HG02610 (cell line): Measurements from ENCODE around the gene HKDC1.

Source experiments
- ATAC-seq: cut with Tn5 transposase; IDR thresholded peaks from one replicate; pipeline ENCODE4 v1.9.1; 2021; ENCODE audit warnings: mild to moderate bottlenecking, moderate library complexity; ENCODE audit not compliant: unreplicated experiment

HKDC1 gene

DNA sequence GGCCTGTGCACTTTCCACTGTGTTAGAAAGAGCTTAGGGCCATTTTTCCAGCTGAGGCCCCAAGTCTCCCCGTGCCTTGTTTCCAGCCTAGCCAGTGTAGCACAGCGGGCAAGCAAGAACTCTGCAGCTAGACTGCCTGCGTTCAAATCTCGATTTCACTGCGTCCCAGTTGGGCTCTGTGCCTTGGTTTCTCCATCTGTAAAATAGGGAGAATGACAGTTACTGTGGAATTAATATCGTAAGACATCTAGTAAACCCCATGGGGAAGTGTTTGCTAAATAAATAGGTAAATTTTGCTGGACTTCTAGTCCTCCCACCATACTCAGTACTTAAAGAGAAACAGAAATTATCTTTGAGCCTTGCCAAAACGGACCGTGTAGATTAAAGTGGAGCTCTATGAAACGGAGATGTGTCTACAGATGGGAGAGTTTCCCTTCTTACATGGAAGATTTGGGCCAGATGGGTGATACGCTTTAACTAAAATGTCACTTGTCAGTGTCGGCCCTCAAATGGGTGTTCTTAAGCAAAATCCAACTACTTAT is 3.5 kb upstream of the HKDC1 start:
- no peak for ATAC-seq

DNA sequence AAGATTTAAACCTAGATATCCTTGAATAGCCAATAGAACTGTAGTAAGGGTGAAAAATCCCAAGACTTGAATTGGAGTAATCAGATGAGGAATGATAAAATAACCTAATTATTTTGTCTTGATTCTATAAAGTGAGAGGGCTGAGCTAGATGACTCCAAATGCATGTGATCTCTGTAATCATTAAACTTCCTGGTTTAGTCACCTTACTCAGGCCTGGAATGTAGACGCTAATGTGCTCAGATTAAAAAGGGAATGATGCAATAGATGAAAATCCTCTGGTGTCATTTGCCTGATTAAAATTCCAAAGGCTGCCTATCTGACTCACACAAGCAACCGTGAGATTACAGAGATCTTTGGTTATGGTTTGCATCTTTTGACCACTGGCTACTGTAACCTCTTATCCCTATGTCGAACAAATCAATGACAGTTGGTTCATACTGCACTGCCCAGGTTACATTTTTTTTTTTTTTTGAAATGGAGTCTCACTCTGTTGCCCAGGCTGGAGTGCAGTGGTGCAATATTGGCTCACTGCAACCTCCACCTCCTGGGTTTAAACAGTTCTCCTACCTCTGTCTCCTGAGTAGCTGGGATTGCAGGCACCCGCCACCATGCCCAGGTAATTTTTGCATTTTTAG is 2.9 kb upstream of the HKDC1 start:
- no peak for ATAC-seq

DNA sequence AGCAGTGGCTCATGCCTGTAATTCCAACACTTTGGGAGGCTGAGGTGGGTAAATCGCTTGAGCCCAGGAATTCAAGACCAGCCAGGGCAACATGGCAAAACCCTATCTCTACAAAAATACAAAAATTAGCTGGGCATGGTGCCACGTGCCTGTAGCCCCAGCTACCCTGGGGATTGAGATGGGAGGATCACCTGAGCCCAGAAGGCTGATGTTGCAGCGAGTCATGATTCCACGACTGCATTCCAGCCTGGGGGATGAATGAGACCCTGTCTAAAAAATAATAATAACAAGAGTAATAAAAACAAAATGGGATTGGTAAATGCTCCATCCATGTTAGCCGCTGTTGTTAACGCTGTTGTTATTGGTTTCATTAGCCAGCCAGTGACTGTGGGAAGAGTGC is 1.3 kb upstream of the HKDC1 start:
- no peak for ATAC-seq

DNA sequence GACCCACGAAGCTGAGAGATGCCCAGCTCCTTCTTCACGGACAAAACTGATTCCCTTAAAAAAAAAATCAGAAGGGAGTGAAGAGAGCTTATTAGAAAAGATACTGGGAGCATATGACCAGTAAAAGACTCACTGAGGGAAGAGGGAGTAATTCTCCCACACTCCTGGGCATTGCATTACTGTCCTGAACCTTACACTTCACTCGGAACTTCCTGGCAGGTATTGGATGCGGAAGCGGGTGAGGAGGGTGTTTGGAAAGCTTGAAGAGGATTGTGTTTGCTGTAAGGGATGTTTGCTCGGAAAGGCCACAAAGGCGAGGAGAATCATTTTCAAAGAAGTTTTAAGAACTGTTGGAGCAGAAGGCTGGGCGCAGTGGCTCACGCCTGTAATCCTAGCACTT is 375 bp downstream of the HKDC1 start:
- ATAC-seq, result no peak

DNA sequence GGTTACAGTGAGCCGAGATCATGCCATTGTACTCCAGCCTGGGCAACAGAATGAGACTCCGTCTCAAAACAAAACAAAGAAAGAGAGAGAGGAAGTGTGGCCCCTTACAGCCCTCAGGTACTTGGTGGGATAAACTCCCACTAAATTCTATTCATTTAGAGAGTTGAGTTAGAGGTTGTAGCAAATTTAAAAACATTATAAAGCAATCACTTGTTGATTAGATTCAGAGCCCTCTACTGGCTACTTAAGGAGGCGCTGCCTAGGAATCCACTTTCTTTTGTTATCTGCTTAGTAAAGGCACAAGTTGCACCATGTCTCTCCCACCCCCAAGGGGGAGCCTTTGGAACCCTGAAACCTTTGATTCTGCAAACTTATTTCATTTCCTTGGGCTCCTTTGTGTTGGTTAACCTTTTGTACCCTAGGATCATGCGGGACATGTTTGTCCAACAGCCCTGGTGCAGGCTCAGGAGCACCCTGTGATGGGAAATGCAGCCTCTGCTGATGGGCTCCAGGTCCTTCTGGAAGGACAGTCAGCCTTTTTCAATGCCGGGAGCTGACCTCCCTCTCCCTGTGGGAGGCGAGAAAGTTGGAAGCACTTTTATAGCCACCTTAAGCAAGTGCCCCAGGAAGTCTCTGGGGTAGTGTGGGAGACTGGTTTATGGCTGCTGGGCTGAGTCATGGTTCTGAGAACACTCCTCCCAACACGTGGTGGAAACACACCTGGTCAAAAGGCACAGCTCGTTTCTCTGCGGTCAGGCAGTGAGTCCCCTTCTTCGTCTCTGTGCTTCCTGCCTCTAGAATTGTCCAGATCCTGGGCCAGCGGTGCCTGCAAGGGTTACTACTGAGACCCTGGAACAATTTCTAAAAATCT is 2.3 kb downstream of the HKDC1 start:
- peak; percentile 97 for ATAC-seq

DNA sequence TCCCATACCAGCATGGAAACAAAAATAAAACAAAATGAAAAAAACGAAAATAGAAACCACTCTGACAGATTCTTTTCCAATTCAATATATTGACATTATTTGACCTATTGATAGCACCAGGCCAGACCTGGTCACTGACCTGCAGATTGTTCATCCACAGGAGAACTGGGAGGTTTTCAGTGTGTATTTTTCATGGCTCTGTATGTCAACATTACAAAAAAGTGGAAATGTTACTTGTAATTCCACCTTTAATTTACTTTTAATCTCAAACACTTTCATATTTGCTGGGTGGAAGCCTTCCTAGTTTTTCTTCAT is 2.9 kb downstream of the HKDC1 start:
- ATAC-seq, result no peak

DNA sequence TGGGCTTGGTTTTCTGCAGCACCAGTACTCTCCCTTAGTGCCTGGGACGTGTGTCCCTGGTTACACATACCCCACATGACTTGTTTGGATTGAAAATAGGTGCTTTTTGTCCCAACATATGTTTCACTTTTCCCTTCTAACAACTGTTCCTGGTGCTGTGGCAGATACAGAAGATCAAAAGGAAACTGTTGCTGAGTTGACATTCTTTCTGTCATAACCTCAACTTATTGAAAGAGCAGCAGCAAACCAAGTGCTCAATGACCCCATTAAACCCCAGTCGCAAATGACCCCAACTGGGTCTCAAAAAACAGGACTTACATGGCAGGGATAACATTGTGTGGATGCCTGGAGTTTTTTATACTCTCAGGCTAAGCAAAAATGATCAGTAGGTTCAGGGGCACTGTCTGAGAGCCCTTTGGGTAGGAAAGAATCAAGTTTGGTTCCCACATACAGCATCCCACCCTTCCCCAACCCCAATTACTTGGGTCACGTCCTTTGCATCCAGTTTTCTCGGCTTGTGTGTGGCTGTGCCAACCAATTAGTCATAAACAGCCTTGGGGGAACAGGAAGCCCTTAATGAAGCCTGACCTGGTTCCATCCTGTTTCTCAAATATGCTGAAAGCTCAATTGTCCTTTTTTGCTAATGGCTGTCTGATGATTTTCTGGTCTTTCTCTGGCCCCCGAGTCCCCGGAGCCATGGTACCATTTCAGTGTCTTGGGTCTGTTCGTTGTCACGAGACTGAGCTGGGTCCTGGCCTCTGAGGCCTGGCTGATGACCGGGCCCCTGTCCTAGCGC is 4.9 kb downstream of the HKDC1 start:
- no peak for ATAC-seq

DNA sequence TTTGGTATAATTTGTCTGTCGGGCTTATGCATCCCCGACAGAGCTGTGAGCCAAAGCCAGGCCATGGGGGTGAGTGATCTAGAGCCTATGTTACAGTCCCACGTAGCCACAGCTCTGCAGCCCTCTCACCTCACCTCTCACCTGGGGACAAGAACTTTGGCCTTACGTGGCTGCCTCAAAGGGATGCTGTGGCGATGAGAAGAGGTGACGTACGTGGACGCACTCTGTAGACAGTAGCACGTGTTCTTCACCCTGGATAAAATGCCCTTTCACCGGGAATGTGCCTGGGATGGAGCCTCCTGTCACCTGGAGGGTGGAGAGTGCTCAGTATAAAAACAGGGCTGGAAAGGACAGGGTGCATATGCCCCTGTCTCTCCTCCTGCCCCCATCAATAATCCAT is 5.5 kb downstream of the HKDC1 start:
- ATAC-seq, result no peak

DNA sequence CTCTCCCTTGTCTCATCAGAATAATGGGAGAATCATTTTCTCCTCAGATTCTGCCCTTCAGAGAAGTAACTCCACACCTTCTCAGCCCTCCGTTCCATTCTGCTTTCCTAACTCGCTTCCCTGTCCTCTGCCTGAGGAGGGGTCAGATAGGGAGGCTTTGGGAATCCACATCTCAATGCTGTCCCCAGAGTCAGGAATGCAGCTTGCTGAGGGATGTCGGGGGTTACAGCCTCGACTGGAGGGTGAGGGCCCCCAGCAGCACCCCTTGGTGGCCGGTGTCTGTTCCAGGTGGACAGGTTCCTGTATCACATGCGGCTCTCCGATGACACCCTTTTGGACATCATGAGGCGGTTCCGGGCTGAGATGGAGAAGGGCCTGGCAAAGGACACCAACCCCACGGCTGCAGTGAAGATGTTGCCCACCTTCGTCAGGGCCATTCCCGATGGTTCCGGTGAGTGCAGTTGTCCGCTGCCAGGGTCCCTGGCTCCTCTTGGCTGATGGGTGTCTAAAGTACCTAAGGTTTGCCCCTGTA is 6.9 kb downstream of the HKDC1 start:
- no peak for ATAC-seq

DNA sequence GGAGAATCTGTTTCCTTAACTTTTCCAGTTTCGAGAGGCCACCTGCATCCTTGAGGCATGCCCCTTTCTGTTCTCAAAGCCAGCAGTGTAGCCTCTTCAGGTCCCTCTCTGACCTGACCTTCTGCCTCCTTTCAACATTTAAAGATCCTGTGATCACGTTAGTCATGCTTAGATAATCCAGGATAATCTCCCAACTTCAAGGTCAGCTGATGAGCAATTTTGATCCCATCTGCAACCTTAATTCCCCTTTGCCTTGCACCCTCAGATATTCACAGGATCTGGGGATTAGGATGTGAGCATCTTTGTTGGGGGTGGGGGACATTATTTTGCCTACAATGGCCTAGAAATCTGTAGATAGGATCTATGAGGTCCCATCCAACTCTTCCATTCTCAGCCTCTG is 8.0 kb downstream of the HKDC1 start:
- no peak for ATAC-seq

DNA sequence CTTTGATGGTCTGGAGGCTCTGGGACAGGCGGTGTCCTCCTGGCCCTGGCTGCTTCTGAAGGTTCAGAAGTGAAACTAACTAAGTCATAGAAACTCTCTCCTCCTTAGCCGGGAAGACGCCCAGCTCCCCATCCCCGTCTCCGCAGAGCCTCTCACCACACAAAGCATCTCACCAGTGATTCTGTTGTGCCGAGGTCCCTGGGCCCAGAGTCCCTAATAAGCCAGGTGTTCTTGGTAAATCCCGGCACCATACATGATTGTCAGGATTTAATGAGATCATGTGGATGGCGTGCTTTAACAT is 9.4 kb downstream of the HKDC1 start:
- ATAC-seq, result no peak

DNA sequence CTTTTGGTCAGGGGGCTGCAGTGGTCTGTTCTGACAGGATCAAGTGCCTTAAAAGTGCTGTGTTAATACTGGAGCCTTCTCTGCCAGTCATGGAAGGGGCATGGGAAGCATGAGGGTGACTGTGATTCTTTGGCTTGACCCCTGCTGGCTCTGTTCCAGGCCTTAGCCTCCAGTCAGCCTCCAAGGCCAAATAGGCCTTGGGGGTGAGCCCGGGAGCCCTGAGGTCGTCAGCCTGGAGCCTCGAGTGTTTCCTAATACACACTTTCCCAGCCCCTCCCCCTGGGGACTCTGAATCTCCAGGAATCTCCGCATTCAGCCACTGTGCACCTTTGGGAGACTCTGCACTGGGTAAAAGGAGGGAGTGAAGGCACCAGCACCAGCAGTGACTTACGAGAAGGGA is 10.0 kb downstream of the HKDC1 start:
- ATAC-seq, result no peak

DNA sequence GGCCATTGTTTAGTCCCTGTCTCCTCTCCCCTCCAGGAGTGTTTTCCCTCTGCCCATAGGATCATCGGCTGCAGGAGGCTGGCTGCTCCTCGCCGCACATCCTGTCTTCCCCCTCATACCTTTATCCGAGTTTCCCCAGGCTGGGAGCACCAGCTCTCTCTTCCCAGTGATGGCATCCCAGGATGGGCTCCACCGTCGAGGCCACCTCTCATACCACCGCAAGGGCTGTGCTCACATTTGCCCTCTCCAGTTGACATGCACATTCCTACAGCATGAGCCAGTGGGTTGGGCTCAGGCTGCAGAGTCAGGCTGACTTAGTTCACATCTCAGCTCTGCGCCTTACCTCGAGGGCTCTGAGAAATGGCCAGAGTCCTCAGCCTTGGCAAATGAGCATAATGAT is 12.1 kb downstream of the HKDC1 start:
- ATAC-seq, result no peak

DNA sequence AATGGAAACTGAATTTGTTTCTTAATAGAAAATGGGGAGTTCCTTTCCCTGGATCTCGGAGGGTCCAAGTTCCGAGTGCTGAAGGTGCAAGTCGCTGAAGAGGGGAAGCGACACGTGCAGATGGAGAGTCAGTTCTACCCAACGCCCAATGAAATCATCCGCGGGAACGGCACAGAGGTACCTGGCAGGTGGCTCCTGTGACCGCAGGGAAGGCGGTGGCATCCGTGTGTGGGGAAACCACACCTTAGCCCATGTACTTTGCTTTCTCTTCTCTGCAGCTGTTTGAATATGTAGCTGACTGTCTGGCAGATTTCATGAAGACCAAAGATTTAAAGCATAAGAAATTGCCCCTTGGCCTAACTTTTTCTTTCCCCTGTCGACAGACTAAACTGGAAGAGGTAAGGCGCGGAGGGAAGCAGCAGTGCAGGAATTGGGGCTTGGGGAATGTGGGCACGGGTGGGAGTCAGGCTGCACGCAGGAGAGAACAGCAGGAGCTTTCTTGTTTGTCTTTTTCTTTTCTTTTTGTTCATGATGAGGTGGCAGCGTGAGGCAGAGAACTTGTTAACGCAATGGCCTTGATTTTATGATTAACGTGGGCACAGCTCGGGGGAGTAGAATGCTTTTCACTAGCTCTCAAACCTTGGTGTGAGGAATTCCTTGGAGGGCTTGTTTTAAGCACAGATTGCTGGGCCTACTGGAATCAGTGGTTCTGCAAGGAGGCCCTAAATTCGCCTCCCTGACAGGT is 12.8 kb downstream of the HKDC1 start:
- ATAC-seq, result no peak

DNA sequence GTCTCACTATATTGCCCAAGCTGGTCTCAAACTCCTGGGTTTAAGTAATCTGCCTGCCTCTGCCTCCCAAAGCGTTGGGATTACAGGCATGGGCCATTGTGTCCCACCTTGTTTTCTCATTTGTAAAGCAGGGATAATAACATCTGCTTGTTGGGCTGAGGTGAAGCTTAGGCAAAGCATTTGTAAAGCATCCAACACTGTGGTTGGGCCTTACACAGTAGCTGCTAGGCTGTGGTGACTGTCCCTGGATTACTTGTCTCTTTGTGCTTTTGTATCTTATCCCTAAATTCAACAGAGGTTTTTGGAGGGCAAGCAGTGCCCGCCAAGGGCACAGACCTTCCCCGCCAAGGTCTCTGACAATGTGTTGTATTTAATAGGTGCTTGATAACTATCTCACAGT is 14.3 kb downstream of the HKDC1 start:
- no peak for ATAC-seq

DNA sequence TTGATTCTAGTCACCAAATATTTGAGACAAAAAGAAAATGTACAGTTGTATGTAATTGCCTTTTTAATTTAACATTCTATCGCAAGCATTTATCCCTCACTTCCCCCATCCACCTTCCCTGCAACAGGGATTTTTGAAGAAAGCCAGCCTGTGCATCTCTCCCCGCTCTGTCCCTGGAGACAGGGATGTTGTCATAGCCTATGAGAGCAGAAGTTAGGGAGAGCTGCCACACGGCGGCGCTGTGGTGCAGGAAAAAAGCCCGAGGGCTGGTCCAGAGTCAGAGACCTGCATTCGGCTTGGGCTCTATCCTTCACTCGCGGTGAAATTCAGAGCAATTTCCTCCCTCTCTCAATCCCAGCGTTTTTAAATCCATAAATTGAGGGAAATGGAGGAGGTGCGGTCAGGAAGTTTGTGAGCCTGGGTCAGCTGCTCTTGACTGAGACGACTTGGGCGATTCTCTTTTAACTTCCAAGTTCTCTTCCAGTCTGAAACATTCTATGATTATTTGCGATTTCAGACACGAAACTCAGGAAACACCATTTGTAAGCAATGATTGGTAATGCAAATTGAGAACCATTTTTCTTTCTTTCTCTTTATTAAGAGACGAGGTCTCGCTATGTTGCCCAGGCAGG is 17.5 kb downstream of the HKDC1 start:
- ATAC-seq, result peak; percentile 92

DNA sequence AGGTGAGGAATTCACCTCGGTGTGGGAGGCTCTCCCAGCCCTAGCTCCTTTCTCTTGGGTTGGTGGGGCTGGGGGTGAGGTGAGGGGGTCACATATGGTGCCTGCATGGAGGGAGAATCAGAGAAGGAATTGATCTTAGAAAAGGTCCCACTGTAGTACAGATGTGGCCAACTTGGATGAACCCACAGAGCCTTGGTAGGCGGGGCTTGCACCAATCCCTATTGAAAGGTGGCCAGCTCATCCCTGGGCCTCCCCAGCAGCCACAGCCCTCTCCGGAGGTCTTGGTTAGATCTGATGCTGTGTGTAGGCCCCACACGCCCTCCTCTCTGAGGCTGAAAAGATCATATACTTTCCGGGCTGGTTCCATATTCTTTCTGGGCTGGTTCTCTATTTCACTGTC is 19.0 kb downstream of the HKDC1 start:
- no peak for ATAC-seq

DNA sequence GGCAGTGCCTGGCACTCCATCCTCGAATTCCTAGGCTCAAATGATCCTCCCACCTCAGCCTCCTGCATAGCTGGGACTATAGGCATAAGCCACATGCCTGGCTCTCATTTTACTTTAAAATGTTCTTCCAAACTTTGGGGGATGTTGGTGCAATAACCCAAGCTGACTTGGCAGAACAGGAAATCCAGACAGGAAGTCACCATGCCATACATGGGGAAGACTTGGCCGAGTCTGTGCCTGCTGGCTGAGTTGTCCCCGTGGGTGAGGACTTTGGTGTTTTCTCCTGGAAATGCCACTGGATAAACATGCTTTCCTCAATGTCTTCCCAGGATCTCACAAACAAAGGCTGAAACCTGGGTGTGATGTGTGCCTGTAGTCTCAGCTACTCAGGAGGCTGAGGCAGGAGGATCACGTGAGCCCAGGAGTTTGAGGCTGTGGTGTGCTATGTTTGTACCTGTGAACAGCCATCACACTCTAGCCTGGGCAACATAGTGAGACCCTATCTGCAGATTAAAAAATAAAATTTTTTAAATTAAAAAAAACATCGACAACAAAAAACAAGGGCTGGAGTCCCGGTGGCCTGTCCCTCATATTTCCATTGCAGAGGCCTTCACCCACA is 19.8 kb downstream of the HKDC1 start:
- no peak for ATAC-seq

DNA sequence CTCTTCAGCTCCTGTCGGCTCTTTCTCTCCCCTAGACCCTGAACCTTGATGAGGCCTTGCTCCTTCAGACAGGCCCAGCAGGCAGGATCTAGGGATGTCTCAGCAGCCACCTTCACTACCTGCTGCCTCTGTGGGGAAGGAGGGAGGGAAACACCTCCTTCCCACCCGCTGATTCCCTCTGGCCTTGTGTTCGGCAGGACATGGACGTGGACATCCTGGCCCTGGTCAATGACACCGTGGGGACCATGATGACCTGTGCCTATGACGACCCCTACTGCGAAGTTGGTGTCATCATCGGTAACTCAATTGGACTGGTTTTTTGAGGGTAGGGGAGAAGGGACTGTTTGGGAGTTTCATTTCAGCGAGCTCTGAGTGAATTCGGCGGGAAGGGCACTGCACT is 20.3 kb downstream of the HKDC1 start:
- ATAC-seq, result no peak

DNA sequence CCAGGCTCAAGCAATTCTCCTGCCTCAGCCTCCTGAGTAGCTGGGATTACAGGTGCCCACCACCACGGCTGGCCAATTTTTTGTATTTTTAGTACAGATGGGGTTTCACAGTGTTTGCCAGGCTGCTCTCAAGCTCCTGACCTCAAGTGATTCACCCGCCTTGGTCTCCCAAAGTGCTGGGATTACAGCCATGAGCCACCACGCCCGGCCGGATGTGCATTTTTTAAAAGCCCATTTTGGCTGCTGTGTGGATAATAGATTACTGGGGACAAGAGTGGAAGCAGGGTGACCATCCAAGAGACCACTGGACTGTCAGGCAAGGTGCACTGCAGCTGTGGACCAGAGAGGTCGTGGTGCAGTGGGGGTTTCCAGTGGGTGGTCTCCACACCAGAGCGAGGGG is 21.4 kb downstream of the HKDC1 start:
- ATAC-seq, result no peak
